ENCODE results near the gene PTPRD. TPM values are rescaled to one million over a fixed set of nuclear protein-coding genes. Genes with fewer than 3 reads are reported as not detected.

The PTPRD gene
- total RNA-seq, 2 experiments from 2014 or later = 0.03 TPM; not detected in 1

- Histone ChIP-seq H4K20me1 (ENCODE audit: insufficient read depth, low read length) (no peaks in the 10 kb centered on the region), H2AFZ (ENCODE audit: low read length) (no peak overlapping the region; the same call in 1 of the 2 replicates), H3K4me1 (ENCODE audit: insufficient read depth, low read length, poor library complexity, severe bottlenecking) (no peaks in the 10 kb centered on the region), H3K4me2 (ENCODE audit: low read length) (no peak overlapping the region), H3K79me2 (ENCODE audit: insufficient read depth, low read depth, low read length) (no peaks in the 10 kb centered on the region), H3K9me3 (ENCODE audit: low read length) (no peaks in the 10 kb centered on the region), H3K9me2 (ENCODE audit: insufficient read depth, low read length) (peaks cover 5% of the 10 kb centered on the region; the same call in 1 of the 2 replicates), H3K27ac (ENCODE audit: low read depth, low read length, poor library complexity, severe bottlenecking) (no peak overlapping the region), H3K36me3 (ENCODE audit: insufficient read depth, low read length) (no peaks in the 10 kb centered on the region), H3K4me3 (ENCODE audit: low read depth, low read length, poor library complexity, severe bottlenecking) (no peak overlapping the region)
- POLR2A ChIA-PET = interaction anchor here (0.5 to 4.6 kb wide), 7 partner anchors 11 to 293 kb away, joined by 3 to 34 read pairs (median 4); no protein-coding TSS in a partner anchor
- CTCF ChIA-PET (ENCODE audit: unreplicated experiment) = no interaction called here
- intact Hi-C loops (cut with micrococcal nuclease; ENCODE audit: unreplicated experiment) = no loop called here
- TF ChIP-seq EZH2phosphoT487 (IDR thresholded peaks at IDR 0.05; ENCODE audit: borderline replicate concordance, low read depth, low read length) (no peak), CTCF (conservative IDR thresholded peaks at IDR 0.05; ENCODE audit: low read length) (no peak)
- no peak for DNase-seq (ENCODE audit: low spot score)
- no TSS peak for BruUV-seq (replicated peaks)
Measured at GRCh38 chr9:9892217-9892616, 720.6 kb downstream of the PTPRD start.

- H4K20me1 ChIP-seq (ENCODE audit: insufficient read depth, low read length) = no peaks in the 10 kb centered on the region
- ChIA-PET CTCF (ENCODE audit: unreplicated experiment) (interaction anchor here (1.1 kb wide), 1 partner anchor 34 kb away, joined by 3 read pairs; no protein-coding TSS in a partner anchor), POLR2A (interaction anchor here (0.6 to 1.2 kb wide), 6 partner anchors 8 to 153 kb away, joined by 3 to 6 read pairs (median 4); no protein-coding TSS in a partner anchor)
- H3K4me3 ChIP-seq (ENCODE audit: low read depth, low read length, poor library complexity, severe bottlenecking) = no peak overlapping the region
- no peaks in the 10 kb centered on the region for H3K9me2 ChIP-seq (ENCODE audit: insufficient read depth, low read length)
- BruUV-seq (replicated peaks) = no TSS peak
- H3K27ac ChIP-seq (ENCODE audit: low read depth, low read length, poor library complexity, severe bottlenecking) = no peak overlapping the region
- H3K4me2 ChIP-seq (ENCODE audit: low read length) = no peak overlapping the region
- no peaks in the 10 kb centered on the region for H3K4me1 ChIP-seq (ENCODE audit: insufficient read depth, low read length, poor library complexity, severe bottlenecking)
- intact Hi-C loops (cut with micrococcal nuclease; ENCODE audit: unreplicated experiment) = no loop called here
- H3K79me2 ChIP-seq (ENCODE audit: insufficient read depth, low read depth, low read length) = no peaks in the 10 kb centered on the region
- H3K36me3 ChIP-seq (ENCODE audit: insufficient read depth, low read length) = no peaks in the 10 kb centered on the region
- no peak for TF ChIP-seq EZH2phosphoT487 (IDR thresholded peaks at IDR 0.05; ENCODE audit: borderline replicate concordance, low read depth, low read length)
- no peak for TF ChIP-seq CTCF (conservative IDR thresholded peaks at IDR 0.05; ENCODE audit: low read length)
- no peak for DNase-seq (ENCODE audit: low spot score)
- no peak overlapping the region for H2AFZ ChIP-seq (ENCODE audit: low read length)
- no peaks in the 10 kb centered on the region for H3K9me3 ChIP-seq (ENCODE audit: low read length)
Measured at GRCh38 chr9:9881692-9882091, 731.1 kb downstream of the PTPRD start.

- H4K20me1 ChIP-seq (ENCODE audit: insufficient read depth, low read length) = no peaks in the 10 kb centered on the region
- H3K36me3 ChIP-seq (ENCODE audit: insufficient read depth, low read length) = no peaks in the 10 kb centered on the region
- H3K9me2 ChIP-seq (ENCODE audit: insufficient read depth, low read length) = no peaks in the 10 kb centered on the region; the same call in 1 of the 2 replicates
- H3K79me2 ChIP-seq (ENCODE audit: insufficient read depth, low read depth, low read length) = no peaks in the 10 kb centered on the region
- H3K27ac ChIP-seq (ENCODE audit: low read depth, low read length, poor library complexity, severe bottlenecking) = no peak overlapping the region
- no peak overlapping the region for H3K4me2 ChIP-seq (ENCODE audit: low read length)
- POLR2A ChIA-PET = interaction anchor here (0.8 kb wide), 1 partner anchor 31 kb away, joined by 4 read pairs; no protein-coding TSS in a partner anchor
- H2AFZ ChIP-seq (ENCODE audit: low read length) = peak overlapping the region; percentile 30; the same call in 1 of the 2 replicates
- CTCF ChIA-PET (ENCODE audit: unreplicated experiment) = no interaction called here
- no peaks in the 10 kb centered on the region for H3K9me3 ChIP-seq (ENCODE audit: low read length)
- H3K4me3 ChIP-seq (ENCODE audit: low read depth, low read length, poor library complexity, severe bottlenecking) = no peak overlapping the region
- TF ChIP-seq EZH2phosphoT487 (IDR thresholded peaks at IDR 0.05; ENCODE audit: borderline replicate concordance, low read depth, low read length) (no peak), CTCF (conservative IDR thresholded peaks at IDR 0.05; ENCODE audit: low read length) (no peak)
- no peak for DNase-seq (ENCODE audit: low spot score)
- intact Hi-C loops (cut with micrococcal nuclease; ENCODE audit: unreplicated experiment) = no loop called here
- no peaks in the 10 kb centered on the region for H3K4me1 ChIP-seq (ENCODE audit: insufficient read depth, low read length, poor library complexity, severe bottlenecking)
- no TSS peak for BruUV-seq (replicated peaks)
Measured at GRCh38 chr9:9874270-9874669, 738.5 kb downstream of the PTPRD start.

Measured in OCI-LY7 (cell line).